Activated CD8-positive, alpha-beta memory T cell treated with anti-CD3 and anti-CD28 coated beads, Interleukin-2, amount 50 U/mL, for 1 hour (primary cell): ENCODE measurements around the gene VWA8.

Experiments used
- DNase-seq: peaks from one replicate; pipeline ENCODE4 v3.0.0-alpha.2; 2020; ENCODE audit errors: extremely low read depth

Gene VWA8

DNA sequence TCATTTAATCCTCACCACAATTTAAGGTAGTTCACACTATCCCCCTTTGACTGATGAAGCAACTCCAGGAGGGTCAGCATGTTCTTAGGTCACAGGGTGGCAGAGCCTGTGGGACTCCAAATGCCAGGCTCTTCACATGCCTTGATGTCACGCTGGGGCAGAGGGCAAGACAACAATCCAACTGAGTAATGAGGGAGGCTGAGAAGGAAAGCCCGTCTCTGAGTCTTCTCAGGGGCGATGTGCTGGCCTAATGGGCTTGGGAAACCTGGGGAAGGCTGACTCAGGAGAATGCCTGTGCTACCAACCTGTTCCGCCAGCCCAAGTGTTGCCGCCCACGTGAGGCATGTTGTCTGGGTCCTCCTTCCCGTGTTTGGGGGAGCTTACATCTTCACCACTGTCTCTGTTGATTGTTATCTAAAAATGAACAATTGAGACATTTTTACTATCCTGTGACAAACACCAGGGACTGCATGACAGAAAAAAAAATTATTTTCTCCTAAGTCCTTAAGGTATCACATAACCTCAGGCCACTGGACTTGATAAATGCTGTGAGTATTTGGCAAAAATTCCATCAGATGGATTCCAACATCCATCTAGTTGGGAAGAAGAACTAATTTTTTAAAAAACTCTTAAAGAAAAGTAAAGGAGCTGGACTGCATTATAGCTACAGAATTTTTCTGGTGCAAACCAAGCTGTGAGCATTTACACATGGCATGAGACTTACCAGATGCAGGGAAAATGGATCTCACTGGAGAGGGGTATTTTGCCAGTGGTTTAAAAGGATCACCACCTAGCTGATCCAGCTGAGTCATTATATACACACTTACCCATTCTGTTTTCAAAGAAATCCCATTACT, 346.0 kb downstream of the VWA8 start:
- no peak for DNase-seq

DNA sequence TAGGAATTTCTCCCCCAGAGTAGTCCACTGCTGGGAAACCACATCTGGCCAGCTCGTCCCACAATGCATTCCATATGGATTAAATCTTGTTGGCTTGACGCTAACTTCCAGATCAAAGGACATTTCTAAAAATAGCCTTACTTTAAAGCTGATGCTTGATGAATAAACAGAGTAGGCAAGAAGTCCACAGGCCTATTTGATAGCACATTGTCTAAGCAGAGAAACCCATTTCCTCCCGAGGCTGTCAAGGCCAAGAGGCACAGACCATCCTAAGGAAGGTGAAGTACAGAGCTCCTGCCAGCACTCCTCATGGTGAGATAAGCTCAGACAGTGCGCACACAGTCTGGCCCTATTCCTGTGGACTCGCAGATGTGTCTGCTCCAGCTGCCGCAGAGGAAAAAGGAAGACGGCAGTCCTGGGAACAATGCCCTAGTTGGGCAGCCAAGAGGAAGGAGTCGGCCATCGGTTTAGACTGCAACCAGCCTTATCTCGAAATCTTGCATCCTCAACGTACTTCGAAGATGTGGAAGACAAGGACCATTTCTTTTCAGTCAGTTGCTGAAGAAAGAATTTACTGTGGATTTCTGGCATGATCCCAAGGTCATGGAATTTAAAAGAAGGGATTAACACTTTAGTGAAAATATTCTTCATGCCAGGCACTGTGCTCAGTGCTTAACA, 346.8 kb downstream of the VWA8 start:
- no peak for DNase-seq

DNA sequence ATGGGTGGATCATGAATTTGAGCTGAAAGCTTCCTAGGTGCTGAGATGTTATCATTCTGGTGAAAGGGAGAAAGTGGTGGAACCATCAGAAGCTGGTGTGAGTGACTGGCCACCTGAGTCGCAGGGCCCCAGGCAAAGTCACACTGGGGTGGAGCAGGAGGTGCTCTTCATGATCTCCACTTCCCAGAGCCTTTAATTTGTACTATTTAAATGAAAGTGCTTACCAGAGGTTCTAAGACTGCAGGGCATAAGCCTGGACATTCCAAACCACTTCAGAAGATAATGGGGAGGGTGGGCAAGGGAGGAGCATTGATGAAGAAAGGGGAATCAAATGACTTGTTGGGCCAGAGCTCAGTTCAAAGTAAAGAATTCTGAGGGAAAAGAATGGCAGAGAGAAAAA, 347.4 kb downstream of the VWA8 start:
- DNase-seq: no peak

DNA sequence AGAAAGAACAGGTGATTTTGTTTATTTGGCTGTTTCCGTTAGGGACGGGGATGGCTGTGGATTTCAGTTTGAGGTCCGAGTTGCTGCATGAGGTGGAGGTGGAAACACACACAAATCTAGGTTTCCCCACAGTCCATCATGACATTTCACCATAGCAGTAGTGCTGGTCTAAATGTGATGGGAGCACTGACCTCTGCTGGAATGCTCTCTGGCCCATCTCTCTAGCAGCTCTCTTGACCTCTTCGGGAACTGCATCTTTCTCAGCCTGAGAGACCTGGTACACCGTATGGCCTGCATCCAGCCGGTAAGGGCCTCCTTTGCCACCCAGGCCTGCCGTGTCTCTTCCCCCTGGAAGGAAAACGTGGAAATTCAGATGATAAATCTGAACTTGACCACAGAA, 349.5 kb downstream of the VWA8 start:
- no peak for DNase-seq

DNA sequence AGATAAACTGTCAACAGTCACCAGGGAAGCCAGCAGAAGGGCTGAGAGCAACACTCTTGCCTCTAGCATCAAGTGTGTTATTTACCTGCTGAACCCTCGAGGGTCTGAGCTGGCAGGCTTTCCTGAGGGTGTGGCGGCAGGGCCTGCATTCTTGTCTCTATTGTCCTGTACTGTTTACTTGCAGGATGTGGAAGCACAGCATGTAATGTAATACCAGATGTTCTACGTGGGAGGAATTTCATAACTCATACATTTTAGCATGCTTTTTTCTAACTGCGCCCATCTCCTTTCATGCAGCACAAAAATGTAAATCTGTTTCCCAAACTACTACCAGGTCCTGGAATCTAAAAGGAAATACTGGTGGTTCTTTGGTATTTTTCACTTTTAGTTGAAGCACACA, 350.5 kb downstream of the VWA8 start:
- DNase-seq: no peak

DNA sequence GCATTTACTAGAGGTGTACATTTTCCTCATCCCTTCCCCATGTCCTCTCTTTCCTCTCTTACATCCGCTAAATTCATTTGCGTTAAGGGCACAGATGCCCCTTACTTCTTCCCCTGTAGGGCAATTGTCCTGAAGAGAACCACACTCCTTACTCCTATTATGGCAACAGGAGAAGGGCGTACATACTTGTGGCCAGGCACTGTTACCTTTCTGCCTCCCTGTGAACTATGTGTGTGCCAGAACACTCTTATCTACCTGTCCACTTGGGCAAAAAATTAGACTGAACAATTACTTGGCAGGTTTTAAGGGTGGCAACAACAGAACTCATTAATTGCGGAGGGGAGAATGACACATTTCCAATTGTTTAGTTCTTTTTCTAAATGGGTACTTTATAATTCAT, 351.1 kb downstream of the VWA8 start:
- no peak for DNase-seq

DNA sequence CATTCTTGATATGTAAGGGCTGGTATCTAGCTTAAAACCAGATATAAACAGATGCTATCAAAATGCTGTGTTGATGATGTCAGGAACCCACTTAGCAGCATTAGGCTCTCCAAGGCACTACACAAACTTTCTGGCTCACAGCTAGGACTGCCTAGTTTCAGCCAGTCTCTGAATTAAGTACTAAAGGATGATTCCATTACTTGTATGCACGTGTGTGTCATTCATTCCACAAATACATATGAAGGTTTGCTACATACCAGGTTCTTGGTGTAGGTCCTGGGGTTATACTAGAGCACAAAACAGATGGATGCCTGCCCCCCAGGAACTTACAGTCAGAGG, 352.1 kb downstream of the VWA8 start:
- DNase-seq: no peak

DNA sequence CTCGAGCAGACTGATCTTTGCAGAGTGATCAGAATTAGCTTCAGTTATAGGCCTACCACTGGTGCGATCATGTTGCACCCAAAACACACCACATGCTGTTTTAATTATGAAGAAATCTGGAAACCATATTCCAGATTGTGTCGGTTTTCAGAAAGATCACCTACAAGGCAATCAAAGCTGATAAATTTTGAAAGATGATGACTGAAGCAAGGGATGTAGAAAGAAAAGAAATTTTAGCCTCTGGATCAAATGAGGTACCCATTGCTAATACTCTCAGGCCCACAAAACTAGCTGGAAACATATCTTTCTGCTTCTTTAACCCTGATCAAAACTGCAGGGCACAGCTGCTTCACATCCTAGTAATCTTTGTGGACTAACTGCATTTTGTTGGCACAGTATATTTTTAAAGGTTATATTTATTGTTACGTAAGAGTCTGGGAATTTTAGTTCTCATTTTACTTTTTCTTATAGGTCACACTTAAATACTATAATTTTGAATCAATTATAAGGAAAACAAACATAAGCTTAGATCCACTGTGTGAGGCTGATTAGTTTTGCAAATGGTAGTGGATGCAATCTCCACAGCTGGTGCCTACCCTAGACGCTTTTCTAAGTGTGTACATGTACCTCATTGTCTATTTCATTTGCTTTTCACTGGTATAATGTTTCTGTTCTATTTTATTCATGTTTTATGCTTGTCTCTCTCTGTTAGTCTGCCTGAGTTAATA, 352.6 kb downstream of the VWA8 start:
- no peak for DNase-seq

DNA sequence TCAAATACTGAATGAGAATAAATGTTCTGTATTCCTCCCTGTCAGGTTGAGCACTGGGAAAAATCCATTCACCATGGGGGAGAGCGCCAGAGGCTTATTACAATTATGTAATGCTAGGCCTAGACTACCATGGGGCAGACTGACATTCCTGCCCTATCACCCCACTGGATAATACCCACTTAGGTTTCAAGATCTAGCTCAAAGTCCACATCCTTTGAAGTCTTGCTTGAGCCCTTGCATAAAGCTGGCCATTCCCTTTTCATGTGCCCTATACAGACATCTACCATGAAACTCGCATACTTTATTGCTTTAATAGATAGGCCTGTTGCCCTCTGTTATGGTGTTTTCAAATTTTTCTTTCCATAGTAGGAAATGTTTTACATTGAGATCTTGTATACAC, 354.3 kb downstream of the VWA8 start:
- no peak for DNase-seq

DNA sequence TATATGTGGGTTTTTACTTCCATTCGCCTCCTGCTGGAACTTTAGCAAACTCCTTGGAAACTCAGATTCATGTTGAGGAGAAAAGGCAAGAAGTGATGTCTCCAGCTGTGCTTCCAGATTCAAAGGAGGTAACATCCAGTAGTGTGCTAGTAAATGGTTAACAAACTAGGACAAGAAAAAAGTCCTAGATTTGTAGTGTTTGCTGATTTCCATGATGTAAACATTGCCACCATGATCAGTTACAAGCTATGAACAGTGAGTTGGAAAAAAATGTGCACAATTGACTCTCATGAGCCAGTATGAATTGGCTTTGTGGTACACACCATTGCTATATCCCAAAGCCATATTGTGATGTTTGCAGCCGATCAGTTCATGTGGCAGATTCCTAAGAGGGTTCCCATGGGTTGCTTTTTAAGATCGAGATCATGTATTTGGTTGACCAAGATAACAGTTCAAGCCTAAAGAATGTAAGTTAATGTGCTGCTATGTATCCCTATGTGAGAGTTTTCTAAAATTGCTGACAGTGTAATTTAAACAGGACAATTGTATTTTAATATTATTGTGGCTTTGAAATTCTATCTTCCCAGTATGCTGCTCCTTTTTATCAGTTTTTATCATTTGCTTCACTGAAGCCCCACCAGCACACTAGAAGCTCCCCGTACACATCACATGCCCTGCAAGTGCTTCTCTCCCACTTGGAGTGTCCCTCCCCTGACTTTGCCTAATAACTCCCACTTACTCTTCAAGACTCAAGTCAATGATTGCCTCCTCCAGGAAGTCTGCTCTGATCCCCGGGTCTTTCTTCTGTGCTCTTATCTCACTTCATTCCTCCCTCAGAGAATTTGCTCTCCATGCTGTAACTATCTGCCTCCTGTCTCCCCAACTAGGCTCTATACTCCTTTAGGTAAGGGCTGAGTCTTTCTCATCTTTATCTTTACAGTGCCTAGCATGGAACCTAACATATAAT, 355.3 kb downstream of the VWA8 start:
- no peak for DNase-seq

DNA sequence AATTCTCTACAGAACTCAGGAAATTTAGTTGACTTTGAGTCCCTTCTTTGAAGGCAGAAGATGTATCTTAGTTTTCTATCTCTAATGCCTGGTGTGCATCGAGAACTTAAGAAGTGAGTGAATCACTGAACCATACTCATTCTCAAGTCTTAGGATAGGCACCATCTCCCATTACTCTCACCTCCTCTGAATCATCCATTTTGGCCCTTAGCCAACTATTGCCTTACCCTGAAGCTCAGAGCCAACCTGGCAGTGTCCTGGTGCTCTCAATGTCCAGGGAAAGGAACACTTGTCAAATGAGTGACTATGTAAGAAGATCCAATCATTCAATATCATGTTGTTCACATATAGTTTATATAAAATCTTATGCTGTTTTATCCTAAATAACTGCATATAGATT, 357.0 kb downstream of the VWA8 start:
- DNase-seq: no peak

DNA sequence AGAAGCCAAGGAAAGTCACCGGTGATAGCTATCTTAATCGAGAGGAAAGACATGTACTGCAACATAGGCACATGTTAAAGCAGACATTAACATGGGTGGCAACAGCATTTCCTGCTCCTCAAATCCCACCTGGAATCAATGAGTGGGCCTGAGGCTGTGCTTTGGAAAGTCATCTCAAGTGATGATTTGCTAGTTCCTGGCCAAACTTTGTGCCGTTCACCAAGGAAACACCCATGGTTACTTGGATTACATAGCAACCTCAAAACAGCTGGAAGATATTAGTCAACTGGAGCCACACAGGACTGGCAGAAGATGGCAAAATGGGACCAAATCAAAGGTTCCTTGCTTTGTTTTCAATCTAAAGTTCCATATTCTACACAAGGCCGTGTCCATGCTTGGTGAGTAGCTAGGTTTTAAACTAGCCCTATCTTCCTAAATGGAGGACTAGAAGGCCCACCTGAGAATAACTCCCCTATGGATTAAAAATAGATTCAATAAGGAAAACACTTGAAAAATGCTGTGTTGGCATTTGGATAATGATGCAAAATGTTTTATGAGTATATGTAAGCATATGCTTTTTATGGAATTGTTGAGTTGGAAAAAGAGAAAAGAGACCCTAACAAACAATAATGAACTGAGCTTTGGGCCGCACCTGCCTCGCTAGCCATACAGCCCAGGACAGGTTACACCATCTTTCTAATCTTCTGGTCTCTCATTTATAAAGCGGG, 359.0 kb downstream of the VWA8 start:
- DNase-seq: no peak

DNA sequence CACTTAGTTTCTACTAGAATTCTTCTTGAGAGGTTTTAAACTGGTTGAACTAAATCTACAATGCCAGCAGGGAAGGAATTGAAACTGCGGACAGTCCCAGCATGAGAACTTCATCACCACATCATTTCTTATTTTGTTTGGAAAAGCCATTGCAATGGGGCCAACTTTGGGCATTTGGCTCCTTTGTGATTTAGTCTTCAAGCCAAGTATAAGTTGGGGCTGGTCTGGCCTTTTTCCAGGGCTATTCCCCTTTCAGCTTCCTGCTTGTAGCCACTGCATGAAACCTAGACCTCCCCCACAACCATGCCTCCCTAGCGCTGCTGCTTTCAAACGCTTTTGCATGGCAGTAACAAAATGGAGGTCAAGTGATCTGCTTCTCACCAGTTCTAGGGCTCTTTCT, 361.3 kb downstream of the VWA8 start:
- DNase-seq: no peak

DNA sequence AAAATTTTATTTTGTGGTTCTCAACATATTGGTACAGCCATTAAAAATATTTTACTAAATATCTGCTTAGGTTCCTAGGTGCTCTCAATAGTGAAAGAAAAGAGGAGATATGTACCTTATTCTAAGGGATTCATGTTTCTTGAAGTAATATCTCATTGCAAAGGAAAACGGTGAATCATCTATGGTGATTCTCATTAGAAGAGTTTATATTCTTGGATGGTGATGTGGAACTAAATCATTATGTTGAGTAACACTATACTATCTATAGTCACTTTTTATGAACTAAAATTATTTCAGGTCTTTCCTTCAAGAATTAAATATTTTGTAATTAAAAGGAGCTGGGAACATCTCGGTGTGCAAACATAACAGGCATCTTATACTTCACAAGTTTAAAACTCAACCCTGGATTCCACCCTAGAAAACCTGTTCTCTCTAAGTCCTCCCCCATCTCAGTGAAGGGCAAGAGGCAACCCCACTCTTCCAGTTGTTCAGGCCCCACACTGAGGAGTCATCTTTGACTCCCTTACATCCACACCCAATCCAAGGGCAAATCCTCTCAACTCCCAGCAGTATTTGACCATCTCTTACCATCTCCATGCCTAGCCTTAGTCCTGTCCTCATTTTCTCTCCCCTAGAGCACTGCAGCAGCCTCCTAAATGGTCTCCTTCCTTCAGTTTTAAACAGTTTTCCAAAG, 363.4 kb downstream of the VWA8 start:
- no peak for DNase-seq

DNA sequence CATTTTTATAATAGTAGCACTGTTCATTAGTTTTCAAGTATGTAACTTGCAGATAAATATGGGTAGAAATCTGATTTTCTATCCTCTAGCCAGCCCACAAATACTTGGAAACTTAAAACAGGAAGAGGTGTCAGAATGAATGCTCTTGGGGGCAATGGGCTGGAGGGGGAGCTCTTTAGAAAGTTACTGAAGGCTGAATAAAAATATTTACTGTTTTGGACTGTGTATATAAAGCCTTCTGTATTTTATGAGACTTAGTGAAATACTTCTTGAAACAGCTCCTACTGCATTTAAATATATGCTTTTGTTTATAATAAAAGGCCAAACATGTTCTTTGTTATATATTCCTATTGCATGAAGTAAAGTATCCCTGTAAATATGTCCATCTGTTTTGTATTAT, 364.7 kb downstream of the VWA8 start:
- no peak for DNase-seq

DNA sequence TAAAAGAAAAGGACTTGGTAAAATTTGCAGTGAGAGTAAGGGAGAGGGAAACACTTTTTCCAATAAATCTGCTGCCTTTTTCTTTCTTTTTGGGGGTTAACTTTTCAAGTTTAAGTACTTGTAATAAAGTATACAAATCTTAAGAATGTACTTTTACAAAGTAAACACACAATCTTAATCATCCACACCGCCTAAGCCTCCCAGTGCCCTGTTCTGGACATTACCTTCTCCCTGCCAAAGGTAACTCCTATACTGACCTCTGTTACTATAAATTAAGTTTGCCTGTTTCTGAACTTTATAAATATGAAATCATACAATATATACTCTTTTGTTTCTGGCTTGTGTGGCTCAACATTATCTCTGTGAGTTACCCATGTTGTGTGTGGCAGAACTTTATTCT, 365.6 kb downstream of the VWA8 start:
- DNase-seq: no peak

DNA sequence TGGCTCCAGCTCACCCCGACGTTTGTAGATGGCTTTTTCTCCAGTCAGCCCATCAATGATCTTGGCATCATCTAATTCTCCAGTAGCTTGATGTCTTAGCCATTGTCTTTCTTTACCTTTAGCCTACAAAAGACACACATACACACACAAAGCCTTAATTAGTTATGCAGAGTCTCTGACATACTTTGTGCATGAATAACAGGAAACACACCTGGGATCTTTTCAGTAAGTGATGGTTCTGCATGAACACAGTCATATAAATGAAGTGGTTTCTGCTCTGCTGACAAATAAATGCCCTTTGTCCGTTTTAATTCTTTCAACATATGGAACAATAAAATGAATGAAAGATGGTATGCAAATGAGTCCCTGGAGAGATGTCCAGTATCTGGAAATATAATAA, 370.3 kb downstream of the VWA8 start:
- no peak for DNase-seq

DNA sequence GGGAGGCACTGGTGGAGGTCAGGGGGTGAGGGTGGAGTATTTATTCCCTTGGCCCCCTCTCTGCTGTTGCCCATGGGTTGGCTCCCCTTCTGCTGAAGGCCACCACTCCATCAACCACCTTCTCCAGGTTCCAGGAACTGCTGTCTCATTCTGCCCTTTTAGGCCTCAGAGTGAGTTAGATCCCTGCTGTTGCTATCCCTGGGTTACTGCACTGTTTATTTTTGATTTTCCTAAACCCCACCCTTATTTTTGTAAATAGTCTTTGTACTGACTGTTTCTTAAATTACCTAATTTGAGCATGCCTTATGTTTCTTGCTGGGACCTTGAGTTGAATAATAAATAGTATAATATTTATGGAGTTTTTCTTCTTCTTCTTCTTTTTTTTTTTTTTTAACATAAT, 370.8 kb downstream of the VWA8 start:
- DNase-seq: no peak

DNA sequence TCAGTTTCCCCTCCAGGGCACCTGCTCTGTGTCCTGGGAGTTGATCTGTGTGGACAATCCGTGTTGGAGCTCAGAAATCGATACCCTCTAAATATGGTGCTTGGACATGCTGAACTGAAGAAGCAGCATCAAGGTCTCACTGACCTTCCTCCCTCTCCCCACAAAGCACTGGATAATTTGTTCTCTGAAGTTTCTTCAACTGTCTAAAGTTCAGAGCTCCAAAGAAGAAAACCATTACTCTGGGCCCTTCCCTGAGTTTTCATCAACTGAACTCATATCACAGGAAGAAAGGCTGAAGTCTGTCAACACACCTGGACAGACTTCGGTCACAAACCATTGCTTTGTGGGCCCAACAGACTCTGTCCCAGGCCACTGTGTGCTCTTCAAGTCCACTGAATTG, 371.5 kb downstream of the VWA8 start:
- no peak for DNase-seq

DNA sequence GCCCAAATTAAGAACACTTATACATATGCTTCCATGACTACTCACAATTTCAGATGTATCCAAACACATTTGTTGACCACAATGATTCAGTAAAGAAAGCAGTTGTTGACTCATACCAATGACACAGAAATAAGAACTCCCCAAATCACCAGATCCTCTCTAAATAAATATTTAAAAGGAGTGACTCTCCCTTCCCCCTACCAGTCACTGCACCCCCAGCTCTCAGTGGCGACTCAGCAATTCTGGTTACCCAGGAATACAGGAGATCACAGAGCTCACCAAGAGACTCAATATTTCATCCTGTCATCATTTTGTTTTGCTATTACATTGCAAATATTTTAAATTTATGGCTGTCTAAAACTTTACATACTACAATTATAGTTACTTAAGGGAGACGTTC, 372.0 kb downstream of the VWA8 start:
- no peak for DNase-seq

DNA sequence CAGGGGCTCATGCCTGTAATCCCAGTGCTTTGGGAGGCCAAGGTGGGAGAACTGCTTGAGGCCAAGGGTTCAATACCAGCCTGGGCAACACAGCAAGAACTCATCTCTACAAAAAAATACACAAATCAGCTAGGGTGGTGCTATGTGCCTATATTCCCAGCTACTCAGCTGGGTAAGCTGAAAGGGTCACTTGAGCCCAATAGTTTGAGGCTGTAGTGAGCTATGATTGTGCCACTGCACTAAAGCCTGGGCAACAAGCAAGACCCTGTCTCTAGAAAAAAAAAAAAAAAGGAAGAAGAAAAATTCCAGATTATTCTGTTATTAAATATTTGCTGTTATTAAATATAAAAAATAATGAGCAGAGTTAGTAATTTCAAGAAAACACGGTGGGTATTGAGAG, 372.5 kb downstream of the VWA8 start:
- no peak for DNase-seq
